ENCODE results near the gene HIRIP3. TPM values are rescaled to one million over a fixed set of nuclear protein-coding genes. Genes with fewer than 3 reads are reported as not detected.

Gene HIRIP3
- total and polyA plus RNA-seq, 8 donors: 1.8 to 14.8 (median 11.3) TPM

- Histone ChIP-seq H3K36me3 (peaks cover 57 to 63% (median 62%) of the 10 kb centered on the region in 4 donors), H3K4me3 (no peak overlapping the region), H3K27me3 (no peaks in the 10 kb centered on the region), H3K4me1 (peaks cover 25 to 46% (median 36%) of the 10 kb centered on the region in 4 donors), H3K27ac (no peak overlapping the region), H3K9me3 (no peaks in the 10 kb centered on the region)
- WGBS, 5 donors: 87 to 93% (median 93%) methylated on average over 9 of the region's 9 CpGs
- TF ChIP-seq EP300 (IDR thresholded peaks at IDR 0.05) (no peak), POLR2AphosphoS5 (IDR thresholded peaks at IDR 0.05) (no peak), POLR2A (IDR thresholded peaks at IDR 0.05) (no peak)
- TF ChIP-seq, protein P1, sequence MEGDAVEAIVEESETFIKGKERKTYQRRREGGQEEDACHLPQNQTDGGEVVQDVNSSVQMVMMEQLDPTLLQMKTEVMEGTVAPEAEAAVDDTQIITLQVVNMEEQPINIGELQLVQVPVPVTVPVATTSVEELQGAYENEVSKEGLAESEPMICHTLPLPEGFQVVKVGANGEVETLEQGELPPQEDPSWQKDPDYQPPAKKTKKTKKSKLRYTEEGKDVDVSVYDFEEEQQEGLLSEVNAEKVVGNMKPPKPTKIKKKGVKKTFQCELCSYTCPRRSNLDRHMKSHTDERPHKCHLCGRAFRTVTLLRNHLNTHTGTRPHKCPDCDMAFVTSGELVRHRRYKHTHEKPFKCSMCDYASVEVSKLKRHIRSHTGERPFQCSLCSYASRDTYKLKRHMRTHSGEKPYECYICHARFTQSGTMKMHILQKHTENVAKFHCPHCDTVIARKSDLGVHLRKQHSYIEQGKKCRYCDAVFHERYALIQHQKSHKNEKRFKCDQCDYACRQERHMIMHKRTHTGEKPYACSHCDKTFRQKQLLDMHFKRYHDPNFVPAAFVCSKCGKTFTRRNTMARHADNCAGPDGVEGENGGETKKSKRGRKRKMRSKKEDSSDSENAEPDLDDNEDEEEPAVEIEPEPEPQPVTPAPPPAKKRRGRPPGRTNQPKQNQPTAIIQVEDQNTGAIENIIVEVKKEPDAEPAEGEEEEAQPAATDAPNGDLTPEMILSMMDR (IDR thresholded peaks at IDR 0.05): no peak
- DNase-seq: no peak
- intact Hi-C loops (cut with DNase I; ENCODE audit: low total_unique reads): no loop called here
Observed at GRCh38 chr16:29978564-29979270, 16.7 kb downstream of the HIRIP3 start.

DNA sequence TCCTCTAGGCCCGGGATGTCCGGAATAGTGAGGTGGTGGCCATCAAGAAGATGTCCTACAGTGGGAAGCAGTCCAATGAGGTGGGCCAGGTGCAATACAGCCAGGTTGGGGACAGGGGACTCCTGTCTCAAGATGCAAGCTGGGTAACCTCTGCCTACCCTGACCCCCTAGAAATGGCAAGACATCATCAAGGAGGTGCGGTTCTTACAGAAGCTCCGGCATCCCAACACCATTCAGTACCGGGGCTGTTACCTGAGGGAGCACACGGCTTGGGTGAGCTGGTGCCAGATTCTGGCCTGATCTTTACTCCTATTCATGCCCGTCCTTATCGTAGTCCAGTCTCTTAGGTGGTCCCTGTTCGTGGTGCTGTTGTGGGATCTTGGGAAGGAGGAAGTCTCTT, 17.3 kb downstream of the HIRIP3 start:
- Histone ChIP-seq H3K27ac (peak overlapping the region in 2 of 5 donors; percentile 90 to 94), H3K4me3 (no peak overlapping the region), H3K4me1 (peaks cover 25 to 48% (median 39%) of the 10 kb centered on the region in 4 donors), H3K36me3 (peaks cover 51 to 57% (median 56%) of the 10 kb centered on the region in 4 donors), H3K27me3 (no peaks in the 10 kb centered on the region), H3K9me3 (no peaks in the 10 kb centered on the region)
- TF ChIP-seq POLR2AphosphoS5 (IDR thresholded peaks at IDR 0.05) (no peak), POLR2A (IDR thresholded peaks at IDR 0.05) (no peak), EP300 (IDR thresholded peaks at IDR 0.05) (no peak)
- TF ChIP-seq, protein P1 (IDR thresholded peaks at IDR 0.05): no peak
- DNase-seq: no peak
- 92 to 96% (median 94%) methylated on average over 9 of the region's 9 CpGs for WGBS, 5 donors
- intact Hi-C loops (cut with DNase I; ENCODE audit: low total_unique reads): no loop called here

- Histone ChIP-seq H3K9me3 (no peaks in the 10 kb centered on the region), H3K36me3 (peaks cover 45 to 52% (median 50%) of the 10 kb centered on the region in 4 donors), H3K27me3 (no peaks in the 10 kb centered on the region), H3K4me3 (peak overlapping the region in 2 of 4 donors; percentile 82 to 98), H3K27ac (peak overlapping the region in 4 of 5 donors; percentile 31 to 94 (median 92)), H3K4me1 (peaks cover 25 to 50% (median 41%) of the 10 kb centered on the region in 4 donors)
- intact Hi-C loops (cut with DNase I; ENCODE audit: low total_unique reads): no loop called here
- TF ChIP-seq EP300 (IDR thresholded peaks at IDR 0.05): no peak
- 81 to 88% (median 82%) methylated on average over 8 to 9 of the region's 9 CpGs for WGBS, 5 donors
- DNase-seq: no peak
Observed at GRCh38 chr16:29977063-29977825, 18.2 kb downstream of the HIRIP3 start.

- H3K4me3 ChIP-seq: peak overlapping the region; percentile 82 to 98 (median 83)
- intact Hi-C loops (cut with DNase I; ENCODE audit: low total_unique reads): no loop called here
Observed at GRCh38 chr16:29975811-29976511, 19.5 kb downstream of the HIRIP3 start.

More at GRCh38 chr16:29975811-29976511, 19.5 kb downstream of the HIRIP3 start:
- H3K9me3 ChIP-seq: no peaks in the 10 kb centered on the region
- peak overlapping the region in 4 of 5 donors; percentile 90 to 94 (median 94) for H3K27ac ChIP-seq
- H3K27me3 ChIP-seq: no peaks in the 10 kb centered on the region
- WGBS, 5 donors: 9 to 18% (median 14%) methylated on average over 6 of the region's 6 CpGs
- peaks cover 33 to 51% (median 50%) of the 10 kb centered on the region in 4 donors for H3K36me3 ChIP-seq
- TF ChIP-seq, protein P1 (IDR thresholded peaks at IDR 0.05): no peak
- TF ChIP-seq POLR2A (IDR thresholded peaks at IDR 0.05): no peak
- TF ChIP-seq POLR2AphosphoS5 (IDR thresholded peaks at IDR 0.05): no peak
- TF ChIP-seq EP300 (IDR thresholded peaks at IDR 0.05): no peak
- H3K4me1 ChIP-seq: peaks cover 25 to 50% (median 41%) of the 10 kb centered on the region in 4 donors
- DNase-seq: no peak

All from stomach (tissue), 9 donors.